ENCODE results near the gene MYO1E.

- TF ChIP-seq ZBTB33 (IDR thresholded peaks at IDR 0.05) (no peak), CTCF (IDR thresholded peaks at IDR 0.05; ENCODE audit: low read depth, low read length, missing input control) (no peak), YY1 (IDR thresholded peaks at IDR 0.05) (no peak), TAF1 (conservative IDR thresholded peaks at IDR 0.05) (no peak), RAD21 (IDR thresholded peaks at IDR 0.05) (no peak), ATF3 (IDR thresholded peaks at IDR 0.05) (no peak), HNF4A (conservative IDR thresholded peaks at IDR 0.05) (no peak), NR2F2 (IDR thresholded peaks at IDR 0.05) (peak; percentile 22), REST (IDR thresholded peaks at IDR 0.05) (no peak), GABPA (IDR thresholded peaks at IDR 0.05 in 1 of 2, conservative IDR thresholded peaks at IDR 0.05 in 1 of 2) (no peak), HNF4G (IDR thresholded peaks at IDR 0.05) (no peak), MAX (IDR thresholded peaks at IDR 0.05) (no peak), SP1 (IDR thresholded peaks at IDR 0.05) (no peak), EGR1 (IDR thresholded peaks at IDR 0.05; ENCODE audit: low read depth in 2 of 2) (no peak)
Observed at GRCh38 chr15:59180945-59181600, 191.6 kb downstream of the MYO1E start.

Measured in liver (tissue), 3 donors.